Middle frontal gyrus (tissue), 1 donor: ENCODE results near the gene DOK1.

Experiments
- DNase-seq: peaks from one replicate; pipeline ENCODE4 v3.0.0-alpha.2; 2015; ENCODE audit warnings: low spot score; ENCODE audit errors: extremely low spot score

Gene DOK1

GRCh38 chr2:74567881-74568280 lies 13.4 kb downstream of the DOK1 start:
- no peak for DNase-seq

GRCh38 chr2:74569686-74570085 lies 15.2 kb downstream of the DOK1 start:
- no peak for DNase-seq

DNA sequence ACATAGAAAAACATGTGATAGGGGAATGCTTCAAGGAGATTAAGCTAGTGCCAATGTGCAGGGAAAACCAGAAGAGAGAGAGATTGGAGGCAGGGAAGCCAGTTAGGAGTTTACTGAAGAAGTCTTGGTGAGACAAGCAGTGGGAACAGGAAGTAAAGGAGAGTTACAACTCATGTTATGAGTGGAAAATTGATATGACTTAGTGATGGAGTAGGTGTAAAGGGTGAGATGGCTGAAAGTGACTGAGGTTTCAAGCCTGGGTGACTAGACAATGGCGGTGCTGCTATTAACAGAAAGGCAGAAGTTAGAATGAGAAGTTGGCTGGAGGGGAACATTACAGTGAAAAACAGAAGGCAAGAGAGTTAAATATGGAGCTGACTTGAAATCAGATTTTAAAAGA lies 16.5 kb downstream of the DOK1 start:
- DNase-seq, result no peak

DNA sequence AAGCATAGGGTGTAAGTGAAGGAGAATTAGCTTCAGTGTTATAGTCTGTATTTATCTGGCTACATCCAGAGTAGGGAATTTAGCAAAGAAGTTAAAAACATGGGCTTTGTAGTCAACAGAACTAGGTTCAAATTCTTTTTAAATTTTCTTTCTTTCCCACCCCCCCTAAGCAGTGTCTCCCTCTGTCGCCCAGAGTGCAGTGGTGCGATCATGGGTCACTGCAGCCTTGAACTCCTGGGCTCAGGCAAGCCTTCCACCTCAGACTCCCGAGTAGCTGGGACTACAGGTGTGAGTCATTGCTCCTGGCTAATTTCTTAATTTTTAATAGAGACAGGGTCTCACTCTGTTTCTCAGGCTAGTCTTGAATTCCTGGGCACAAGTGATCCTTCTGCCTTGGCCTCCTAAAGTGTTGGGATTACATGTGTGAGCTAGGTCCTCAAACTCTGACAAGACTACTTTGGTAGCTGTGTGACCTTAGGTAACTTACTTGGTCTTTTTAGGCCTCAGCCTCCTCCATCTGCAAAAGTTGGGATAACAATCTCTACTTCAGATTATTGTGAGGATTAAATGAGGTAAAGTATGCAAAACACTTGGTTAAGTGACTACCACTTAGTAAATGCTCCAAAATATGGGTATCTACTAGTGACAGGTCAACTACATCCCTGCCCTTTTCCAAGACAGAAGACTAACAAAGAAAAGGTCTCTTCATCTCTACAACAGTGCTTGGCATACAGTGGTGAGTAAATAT lies 17.8 kb downstream of the DOK1 start:
- DNase-seq, result no peak

GRCh38 chr2:74573747-74574562 lies 19.4 kb downstream of the DOK1 start:
- DNase-seq, result no peak

DNA sequence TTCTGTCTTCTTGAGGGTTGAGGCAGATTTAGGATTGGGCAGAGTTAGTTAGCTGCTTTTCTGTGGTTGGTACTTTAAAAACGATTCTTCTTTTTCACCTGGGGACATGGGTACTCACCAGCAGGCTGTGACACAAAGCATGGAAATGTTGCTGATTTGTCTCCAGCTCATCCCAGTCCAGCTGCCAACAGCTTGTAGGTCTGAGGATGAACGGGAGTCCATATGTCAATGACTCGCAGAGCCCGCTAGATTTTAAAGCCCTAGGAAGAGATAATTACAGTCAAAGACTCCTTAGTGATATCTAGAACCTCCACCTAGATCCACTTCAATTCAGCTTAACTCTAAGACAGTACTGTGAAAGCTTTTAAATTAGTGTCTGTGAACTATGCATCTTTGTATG lies 20.8 kb downstream of the DOK1 start:
- DNase-seq, result no peak

- no peak for DNase-seq
Measured at GRCh38 chr2:74576211-74576862, 21.8 kb downstream of the DOK1 start.

- DNase-seq, result no peak
Measured at GRCh38 chr2:74576863-74577229, 22.3 kb downstream of the DOK1 start.

- no peak for DNase-seq
Measured at GRCh38 chr2:74577448-74577847, 22.9 kb downstream of the DOK1 start.

- no peak for DNase-seq
Measured at GRCh38 chr2:74578408-74578807, 23.9 kb downstream of the DOK1 start.

DNA sequence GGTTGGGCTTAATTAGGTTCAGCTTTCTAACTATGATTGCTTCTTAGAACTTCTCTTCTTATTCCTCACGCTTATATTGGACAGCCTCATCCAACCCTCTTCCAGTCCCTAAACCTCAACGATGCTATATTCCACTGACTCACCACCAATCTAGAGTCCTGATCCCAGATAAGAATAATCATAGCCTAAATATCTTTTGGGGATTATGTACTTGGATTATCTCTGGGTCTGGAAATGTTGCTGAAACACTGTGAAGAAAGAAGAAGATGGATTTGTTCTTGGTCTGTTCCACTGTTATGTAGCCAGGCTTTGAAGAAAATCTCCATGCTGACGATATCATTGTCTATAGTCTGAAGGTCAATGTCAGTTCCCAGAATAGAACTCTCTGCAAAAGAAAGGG lies 26.9 kb downstream of the DOK1 start:
- DNase-seq, result no peak

DNA sequence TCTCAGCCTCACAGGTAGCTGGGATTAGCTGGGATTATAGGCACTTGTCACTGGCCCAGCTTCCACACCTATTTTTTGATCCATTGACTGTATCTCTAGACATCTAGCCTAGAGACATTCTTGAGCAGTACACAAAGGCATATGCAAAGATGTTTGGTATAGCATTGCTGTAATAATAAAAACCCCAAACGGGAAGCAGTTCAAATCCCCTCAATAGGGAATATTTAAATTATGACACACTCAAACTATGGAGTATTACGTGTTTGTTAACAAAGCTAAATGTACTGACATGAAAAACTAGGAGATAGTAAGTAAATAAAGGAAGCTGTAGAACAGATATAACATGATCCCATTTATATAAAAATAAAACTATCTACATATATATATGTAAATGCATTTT lies 27.7 kb downstream of the DOK1 start:
- DNase-seq, result no peak

DNA sequence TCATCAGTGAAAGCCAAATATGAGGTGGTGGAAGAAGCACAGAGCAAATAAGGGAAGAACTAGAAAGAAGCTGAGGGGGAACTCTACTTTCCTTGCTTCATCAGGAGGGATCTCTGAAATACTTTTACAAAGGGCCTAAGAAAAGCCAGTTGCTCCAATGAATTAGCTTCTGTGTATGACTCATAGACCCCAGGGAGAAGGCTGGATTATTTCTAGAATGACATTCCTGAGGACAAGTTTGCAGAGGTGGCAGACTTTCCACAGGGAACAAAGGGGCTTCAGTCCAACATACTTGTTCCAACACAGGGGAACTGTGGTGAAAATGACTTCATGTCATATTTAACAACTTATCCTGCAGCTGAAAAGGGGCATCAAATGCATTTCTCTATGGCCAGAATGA lies 29.0 kb downstream of the DOK1 start:
- no peak for DNase-seq

- DNase-seq, result no peak
Measured at GRCh38 chr2:74584088-74584645, 29.6 kb downstream of the DOK1 start.

- DNase-seq, result no peak
Measured at GRCh38 chr2:74585406-74586185, 31.1 kb downstream of the DOK1 start.

GRCh38 chr2:74587664-74588277 lies 33.3 kb downstream of the DOK1 start:
- DNase-seq, result peak; percentile 63

GRCh38 chr2:74588664-74589063 lies 34.1 kb downstream of the DOK1 start:
- DNase-seq, result no peak

GRCh38 chr2:74593826-74594772 lies 39.6 kb downstream of the DOK1 start:
- DNase-seq, result no peak

GRCh38 chr2:74596584-74596983 lies 42.1 kb downstream of the DOK1 start:
- no peak for DNase-seq

- DNase-seq, result no peak
Measured at GRCh38 chr2:74597410-74597809, 42.9 kb downstream of the DOK1 start.
